COR-L47 (cell line): ENCODE results near the gene GPX7.

ENCODE experiments used
- DNase-seq: peaks from one replicate; lab custom pipeline; 2025; lab: John Stamatoyannopoulos, UW

GPX7 gene

DNA sequence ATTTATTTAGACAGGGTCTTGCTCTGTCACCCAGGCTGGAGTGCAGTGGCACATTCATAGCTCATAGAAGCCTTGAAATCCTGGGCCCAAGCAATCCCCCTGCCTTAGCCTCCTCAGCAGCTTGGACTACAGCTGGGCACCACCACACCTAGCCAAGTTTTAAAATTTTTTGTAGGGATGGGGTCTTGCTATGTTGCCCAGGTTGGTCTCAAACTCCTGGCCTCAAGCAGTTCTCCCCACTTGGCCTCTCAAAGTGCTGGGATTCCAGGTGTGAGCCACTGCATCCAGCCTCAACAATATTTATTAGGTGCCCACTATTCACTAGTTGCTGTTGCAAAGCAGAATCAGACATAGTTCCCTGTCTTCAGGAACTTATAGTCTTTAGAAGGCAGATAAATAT, 14.1 kb upstream of the GPX7 start:
- no peak for DNase-seq

DNA sequence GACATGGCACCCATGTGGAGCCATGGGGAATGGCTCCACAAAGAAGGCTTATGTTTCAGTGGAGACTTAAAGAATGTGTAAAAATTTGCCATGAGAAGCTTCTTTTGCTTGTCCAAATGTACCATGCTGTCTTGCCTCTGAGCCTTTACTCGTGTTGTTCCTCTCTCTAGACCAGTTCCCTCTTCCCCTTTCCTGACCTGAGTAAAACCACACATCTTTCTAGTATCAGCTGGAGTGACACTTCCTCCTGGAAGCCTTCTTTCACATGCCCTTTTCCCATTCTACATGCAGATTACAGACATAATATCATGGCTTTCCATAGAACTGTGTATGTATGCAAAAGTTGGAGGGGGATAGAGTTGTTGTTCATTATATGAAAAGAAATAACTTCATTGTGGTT, 13.6 kb upstream of the GPX7 start:
- DNase-seq: no peak

DNA sequence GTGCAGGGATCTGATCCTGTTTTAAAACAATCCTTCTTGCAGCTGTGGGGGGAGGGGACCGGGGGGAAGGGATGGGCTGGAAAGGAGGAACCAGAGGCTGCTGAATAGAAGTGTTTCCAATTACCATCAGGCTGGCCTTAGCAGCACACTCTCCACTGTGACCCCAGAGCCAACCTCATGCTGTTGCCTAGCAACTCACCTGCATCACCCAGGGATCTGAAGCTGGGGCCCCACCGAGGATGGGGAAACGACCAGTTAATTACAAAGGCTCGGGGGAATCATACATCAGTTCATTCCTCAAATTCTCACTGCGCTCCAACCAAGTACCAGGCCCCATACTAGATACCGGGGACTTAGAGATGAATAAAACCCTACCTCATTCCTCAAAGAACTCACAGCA, 11.9 kb upstream of the GPX7 start:
- no peak for DNase-seq

GRCh38 chr1:52592637-52593323, 9.4 kb upstream of the GPX7 start:
- DNase-seq: no peak

GRCh38 chr1:52593495-52593894, 8.7 kb upstream of the GPX7 start:
- DNase-seq: no peak

DNA sequence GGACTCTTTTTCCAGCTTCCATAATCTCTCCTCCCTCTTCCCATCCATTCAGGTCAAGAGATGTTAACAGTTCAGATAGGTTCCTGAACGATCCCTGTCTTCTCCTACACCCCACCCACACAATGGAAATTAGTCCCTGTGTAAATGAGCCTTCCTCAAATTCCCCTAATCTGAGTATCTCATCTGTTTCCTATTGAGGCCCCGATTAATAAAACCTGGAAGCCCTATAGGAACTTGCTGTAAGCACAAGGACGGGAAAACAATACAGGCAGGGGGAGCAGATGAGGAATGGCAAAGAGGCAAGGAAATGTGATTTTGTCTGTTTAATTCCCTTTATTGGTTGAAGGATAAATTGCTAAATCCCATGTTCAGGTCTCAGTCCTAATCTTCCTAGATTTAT, 7.1 kb upstream of the GPX7 start:
- no peak for DNase-seq

- no peak for DNase-seq
Observed at GRCh38 chr1:52597912-52598311, 4.3 kb upstream of the GPX7 start.

GRCh38 chr1:52598729-52599128, 3.4 kb upstream of the GPX7 start:
- no peak for DNase-seq

DNA sequence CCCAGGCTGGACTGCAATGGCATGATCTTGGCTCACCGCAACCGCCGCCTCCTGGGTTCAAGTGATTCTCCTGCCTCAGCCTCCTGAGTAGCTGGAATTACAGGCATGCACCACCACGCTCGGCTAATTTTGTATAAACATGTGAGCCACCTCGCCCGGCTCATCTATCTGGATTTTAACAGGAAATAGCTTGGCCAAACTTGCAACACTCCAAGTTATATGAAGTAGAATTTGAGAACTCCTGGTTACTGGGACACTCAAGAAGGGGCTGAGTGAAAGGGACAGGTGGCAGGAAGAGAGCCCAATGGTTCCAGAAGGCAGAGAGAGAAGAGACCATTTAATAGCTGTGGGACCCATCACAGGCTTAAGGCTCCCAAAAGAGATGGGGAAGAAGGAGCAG, 2.9 kb upstream of the GPX7 start:
- DNase-seq: no peak

DNA sequence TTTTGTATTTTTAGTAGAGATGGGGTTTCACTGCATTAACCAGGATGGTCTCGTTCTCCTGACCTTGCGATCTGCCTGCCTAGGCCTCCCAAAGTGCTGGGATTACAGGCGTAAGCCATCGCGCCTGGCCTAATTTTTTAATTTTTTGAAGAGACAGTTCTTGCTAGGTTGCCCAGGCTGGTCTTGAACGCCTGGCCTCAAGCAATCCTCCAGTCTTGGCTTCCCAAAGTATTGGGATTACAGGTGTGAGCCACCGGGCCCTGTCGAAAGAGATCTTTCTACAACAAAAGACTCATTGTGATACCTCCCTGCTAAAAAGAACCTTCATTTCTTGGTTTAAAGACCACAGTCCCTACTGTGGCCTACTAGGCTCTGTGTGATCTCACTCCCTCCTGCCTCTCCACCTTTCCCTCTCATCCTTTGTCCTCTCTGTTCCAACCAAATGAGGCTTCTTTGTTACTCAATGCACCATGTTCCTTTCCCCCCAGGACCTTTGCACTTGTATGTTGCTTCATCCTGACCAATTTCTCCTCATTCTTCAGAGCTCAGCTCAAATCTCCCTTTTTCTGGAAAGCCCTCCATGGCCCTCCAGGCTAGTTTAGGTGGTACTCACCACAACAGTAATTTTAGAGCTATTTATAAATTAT, 1.5 kb upstream of the GPX7 start:
- DNase-seq: no peak

DNA sequence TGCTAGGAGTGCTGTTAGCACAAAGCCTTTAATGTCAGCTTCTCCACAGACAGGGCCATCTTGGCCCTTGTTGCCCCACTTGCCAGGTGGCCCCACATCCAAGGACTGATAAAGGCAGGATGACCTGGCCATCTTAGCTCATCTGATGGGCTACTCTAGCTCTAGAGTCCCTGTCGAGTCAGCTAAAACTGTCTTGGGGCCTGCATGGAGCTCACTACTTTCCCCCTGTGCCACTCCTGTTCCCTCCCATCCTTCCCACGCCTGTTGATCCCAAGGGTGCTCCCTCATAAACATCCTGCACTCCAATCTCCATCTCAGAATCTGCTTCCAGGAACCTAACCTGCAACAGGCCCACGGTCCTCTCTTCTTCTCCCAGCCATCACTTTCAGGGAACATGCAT, 652 bp upstream of the GPX7 start:
- DNase-seq: no peak

GRCh38 chr1:52602856-52603600, 857 bp downstream of the GPX7 start:
- no peak for DNase-seq

DNA sequence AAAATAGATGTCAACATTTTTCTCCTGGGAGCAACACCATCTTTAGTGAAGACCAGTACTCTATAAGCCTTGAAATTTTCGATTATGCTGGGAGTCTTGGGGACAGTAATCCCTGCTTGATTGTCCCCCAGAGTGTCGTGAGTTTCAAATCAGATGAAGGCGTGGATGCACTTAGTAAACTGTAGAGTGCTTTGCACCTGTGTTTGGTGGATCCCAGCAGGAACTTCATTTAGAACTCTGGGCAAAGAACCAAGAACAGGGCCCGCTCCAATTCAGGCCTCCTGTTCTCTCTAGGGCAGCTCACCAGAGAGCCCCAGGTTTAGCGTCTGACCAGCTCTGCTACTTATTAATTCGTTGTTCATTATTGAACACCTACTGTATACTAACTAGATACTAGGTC, 1.5 kb downstream of the GPX7 start:
- no peak for DNase-seq

DNA sequence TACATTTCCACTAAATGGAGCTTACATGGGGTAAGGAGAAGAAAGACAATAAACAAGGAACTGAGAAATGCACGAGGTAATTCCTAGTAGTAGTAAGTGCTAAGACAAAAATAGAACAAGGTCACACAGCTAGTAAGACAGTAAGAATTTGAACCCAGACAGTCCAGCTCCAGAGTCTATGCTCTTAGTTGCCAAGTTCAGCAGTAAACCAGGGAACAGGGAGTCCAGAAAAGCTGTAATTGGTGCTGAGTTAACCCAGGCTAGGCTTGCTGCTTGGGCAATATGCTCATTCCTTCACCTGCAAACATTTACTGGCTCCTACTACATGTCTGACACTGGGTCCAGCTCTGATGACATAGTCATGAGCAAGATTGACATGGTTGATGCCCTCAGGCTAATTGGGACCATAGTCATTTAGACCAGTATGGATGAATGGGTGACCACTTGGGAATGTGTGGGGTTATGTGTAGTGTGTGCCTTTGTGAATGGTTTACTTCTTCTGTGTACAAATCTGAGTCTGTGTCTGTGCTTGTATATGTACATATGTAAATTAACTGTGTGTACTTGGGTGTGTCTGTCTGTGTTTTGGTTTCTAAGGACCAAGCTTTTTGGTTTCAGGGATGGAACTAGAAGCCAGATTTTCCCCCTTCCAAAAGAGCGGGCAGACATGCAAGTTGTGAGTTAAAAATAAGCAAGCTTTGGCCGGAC, 2.0 kb downstream of the GPX7 start:
- no peak for DNase-seq

- no peak for DNase-seq
Observed at GRCh38 chr1:52613636-52614373, 11.6 kb downstream of the GPX7 start.

DNA sequence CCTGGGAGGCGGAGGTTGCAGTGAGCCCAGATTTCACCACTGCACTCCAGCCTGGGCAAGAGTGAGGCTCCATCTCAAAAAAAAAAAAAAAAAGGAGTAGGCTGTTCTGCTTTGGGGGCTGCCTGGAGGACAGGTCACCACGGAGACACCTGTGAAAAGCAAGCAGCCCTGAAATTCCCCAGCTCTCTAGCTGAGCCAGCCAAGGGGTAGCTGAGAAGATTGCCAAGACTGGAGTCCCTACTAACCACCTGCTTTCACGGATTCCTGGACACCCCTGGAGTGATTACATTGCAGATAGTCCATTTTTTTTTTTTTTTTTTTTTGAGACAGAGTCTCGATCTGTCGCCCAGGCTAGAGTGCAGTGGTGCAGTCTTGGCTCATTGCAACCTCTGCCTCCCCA, 12.5 kb downstream of the GPX7 start:
- DNase-seq: no peak

- DNase-seq: no peak
Observed at GRCh38 chr1:52615489-52616042, 13.4 kb downstream of the GPX7 start.

DNA sequence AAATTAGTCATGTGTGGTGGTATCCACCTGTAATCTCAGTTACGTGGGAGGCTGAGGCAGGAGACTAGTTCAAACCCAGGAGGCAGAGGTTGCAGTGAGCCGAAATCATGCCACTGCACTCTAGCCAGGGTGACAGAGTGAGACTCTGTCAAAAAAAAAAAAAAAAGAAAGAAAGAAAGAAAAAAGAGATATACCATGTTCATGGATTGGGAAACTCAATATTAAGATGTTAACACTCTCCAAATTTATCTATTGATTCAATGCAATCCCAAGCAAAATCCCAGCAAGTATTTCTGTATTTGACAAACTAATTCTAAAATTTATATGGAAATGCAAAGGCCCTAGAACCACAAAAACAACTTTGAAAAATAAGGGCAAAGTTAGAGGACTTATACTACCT, 19.8 kb downstream of the GPX7 start:
- DNase-seq: no peak

GRCh38 chr1:52623812-52624211, 21.6 kb downstream of the GPX7 start:
- DNase-seq: no peak

GRCh38 chr1:52627028-52627427, 24.9 kb downstream of the GPX7 start:
- no peak for DNase-seq

DNA sequence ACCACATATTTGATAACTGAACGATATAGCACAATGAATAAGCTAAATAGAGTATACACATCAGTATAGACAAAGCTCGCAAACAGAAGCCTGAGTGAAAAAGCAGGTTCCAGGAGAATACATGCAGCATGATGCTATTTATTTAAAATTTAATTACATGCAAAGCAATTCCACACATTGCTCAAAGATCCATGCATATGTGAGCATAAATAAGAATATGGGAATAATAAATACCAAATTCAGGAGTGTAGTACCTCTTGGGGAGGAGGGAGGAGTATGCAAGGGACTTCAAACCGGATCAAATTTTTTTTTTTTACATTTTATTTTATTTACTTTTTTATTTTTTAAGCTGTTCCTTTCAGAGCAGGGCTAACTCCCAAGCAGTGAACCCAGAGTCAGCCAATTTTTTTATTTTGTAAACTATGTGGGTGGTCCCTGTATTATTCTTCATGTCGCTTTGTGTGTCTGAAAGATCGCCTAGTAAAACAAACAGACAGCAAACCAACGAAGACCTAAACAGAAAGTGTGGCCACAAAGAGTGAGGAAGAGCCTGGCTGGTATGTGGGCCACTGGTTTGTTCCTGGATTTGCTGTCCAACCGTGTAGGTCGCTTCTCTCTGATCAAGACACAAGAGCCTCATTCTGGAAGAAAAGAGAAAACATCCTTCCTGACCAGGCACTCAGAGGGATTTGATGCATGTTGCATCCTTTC, 26.6 kb downstream of the GPX7 start:
- no peak for DNase-seq
